Choroid plexus epithelial cell (primary cell): ENCODE results near the gene EIF3F.
"Not testable (repeated sequence)": the region's sequence is repeated elsewhere in the genome, so short reads cannot be mapped to it uniquely, and the experiment has no call there.

Experiments used
- DNase-seq: peaks from one replicate; pipeline ENCODE4 v3.0.0-alpha.2; 2010; ENCODE audit warnings: low read depth
- H3K4me3 ChIP-seq: 2 replicates; pipeline ENCODE4 v1.5.1; 2011; ENCODE audit warnings: low read depth, mild to moderate bottlenecking, control low read depth, low read length, moderate library complexity
- CTCF ChIP-seq: conservative IDR thresholded peaks from 2 replicates; pipeline ENCODE4 v1.5.1; 2011; ENCODE audit warnings: low read depth, mild to moderate bottlenecking, control low read depth, inconsistent platforms, low read length, moderate library complexity

Gene EIF3F

GRCh38 chr11:7983832-7984590 lies 3.1 kb upstream of the EIF3F start:
- no peak for TF ChIP-seq CTCF
- H3K4me3 ChIP-seq: no peak overlapping the region
- no peak for DNase-seq

- DNase-seq: not testable (repeated sequence)
- peak overlapping the region; percentile 74 for H3K4me3 ChIP-seq
Observed at GRCh38 chr11:7987560-7987883, 385 bp downstream of the EIF3F start.

- no peak for DNase-seq
- TF ChIP-seq CTCF: no peak
- H3K4me3 ChIP-seq: no peak overlapping the region
Observed at GRCh38 chr11:7994581-7995278, 7.6 kb downstream of the EIF3F start.

- H3K4me3 ChIP-seq: no peak overlapping the region
- no peak for TF ChIP-seq CTCF
- DNase-seq: no peak
Observed at GRCh38 chr11:7999795-8000194, 12.7 kb downstream of the EIF3F start.

- DNase-seq: no peak
- no peak for TF ChIP-seq CTCF
- no peak overlapping the region for H3K4me3 ChIP-seq
Observed at GRCh38 chr11:8000390-8000789, 13.3 kb downstream of the EIF3F start.

- DNase-seq: no peak
- no peak for TF ChIP-seq CTCF
- H3K4me3 ChIP-seq: no peak overlapping the region
Observed at GRCh38 chr11:8002676-8003075, 15.5 kb downstream of the EIF3F start.

- DNase-seq: no peak
- H3K4me3 ChIP-seq: no peak overlapping the region
- TF ChIP-seq CTCF: no peak
Observed at GRCh38 chr11:8003187-8003586, 16.1 kb downstream of the EIF3F start.
